Fibroblast of villous mesenchyme (primary cell): Measurements from ENCODE around the gene CFAP45. TPM values are rescaled to one million over a fixed set of nuclear protein-coding genes. Genes with fewer than 3 reads are reported as not detected.
A peak's percentile ranks its signal among the peaks of the same experiment; 100 is the strongest.

Source experiments
- DNase-seq: peaks from one replicate; pipeline ENCODE4 v3.0.0-alpha.2; 2010; ENCODE audit warnings: low read depth
- H3K4me3 ChIP-seq: 2 replicates; pipeline ENCODE4 v1.5.1; 2011; ENCODE audit warnings: low read depth, mild to moderate bottlenecking, low read length
- CTCF ChIP-seq: IDR thresholded peaks from 2 replicates; pipeline ENCODE4 v1.5.1; 2012; ENCODE audit warnings: low read depth, mild to moderate bottlenecking, low read length; ENCODE audit not compliant: insufficient read depth
- total RNA-seq: library from RNA; depleted of rRNA; stranded (reverse); fragments of >200 nt; gene quantifications from 2 replicates; pipeline ENCODE4 v1.2.3, GENCODE V29; 2012

The CFAP45 gene
- total RNA-seq, 1 donor: 0.43 TPM

- DNase-seq: no peak
- peak overlapping the region; percentile 90 for H3K4me3 ChIP-seq
- TF ChIP-seq CTCF: no peak
These were observed 25.7 kb upstream of the CFAP45 start for GRCh38 chr1:159925719-159926078.

- TF ChIP-seq CTCF: no peak
These were observed 25.1 kb upstream of the CFAP45 start, which contains the start of gene TAGLN2 for GRCh38 chr1:159924791-159925718. Gene TAGLN2, minus strand, starts transcription at chr1:159925507. Its CDS starts 4,998 bp downstream, at chr1:159920509.

GRCh38 chr1:159924025-159924790, 24.2 kb upstream of the CFAP45 start:
- DNase-seq: peak; percentile 93
- peak overlapping the region; percentile 90 for H3K4me3 ChIP-seq
- no peak for TF ChIP-seq CTCF

More at GRCh38 chr1:159924791-159925718, 25.1 kb upstream of the CFAP45 start, which contains the start of gene TAGLN2:
- peak; percentile 91 for DNase-seq
- H3K4me3 ChIP-seq: peak within 1 kb of the TSS; percentile 90

GRCh38 chr1:159923203-159924024, 23.4 kb upstream of the CFAP45 start:
- peak overlapping the region; percentile 90 for H3K4me3 ChIP-seq
- peak; percentile 88 for DNase-seq
- TF ChIP-seq CTCF: no peak

- DNase-seq: peak; percentile 92
- TF ChIP-seq CTCF: no peak
- H3K4me3 ChIP-seq: peak overlapping the region; percentile 90
These were observed 22.7 kb upstream of the CFAP45 start for GRCh38 chr1:159922511-159923202.
